Fibroblast of villous mesenchyme (primary cell): ENCODE data around the gene SH3RF3. TPM values are rescaled to one million over a fixed set of nuclear protein-coding genes. Genes with fewer than 3 reads are reported as not detected.

Experiments
- DNase-seq: peaks from one replicate; pipeline ENCODE4 v3.0.0-alpha.2; 2010; ENCODE audit warnings: low read depth
- H3K4me3 ChIP-seq: 2 replicates; pipeline ENCODE4 v1.5.1; 2011; ENCODE audit warnings: low read depth, mild to moderate bottlenecking, low read length
- total RNA-seq: library from RNA; depleted of rRNA; stranded (reverse); fragments of >200 nt; gene quantifications from 2 replicates; pipeline ENCODE4 v1.2.3, GENCODE V29; 2012
- TF ChIP-seq, protein P1 (sequence below): IDR thresholded peaks from 2 replicates; pipeline ENCODE4 v1.5.1; 2012; ENCODE audit warnings: low read depth, mild to moderate bottlenecking, low read length; ENCODE audit not compliant: insufficient read depth

Gene SH3RF3
- total RNA-seq, 1 donor = 13.4 TPM

DNA sequence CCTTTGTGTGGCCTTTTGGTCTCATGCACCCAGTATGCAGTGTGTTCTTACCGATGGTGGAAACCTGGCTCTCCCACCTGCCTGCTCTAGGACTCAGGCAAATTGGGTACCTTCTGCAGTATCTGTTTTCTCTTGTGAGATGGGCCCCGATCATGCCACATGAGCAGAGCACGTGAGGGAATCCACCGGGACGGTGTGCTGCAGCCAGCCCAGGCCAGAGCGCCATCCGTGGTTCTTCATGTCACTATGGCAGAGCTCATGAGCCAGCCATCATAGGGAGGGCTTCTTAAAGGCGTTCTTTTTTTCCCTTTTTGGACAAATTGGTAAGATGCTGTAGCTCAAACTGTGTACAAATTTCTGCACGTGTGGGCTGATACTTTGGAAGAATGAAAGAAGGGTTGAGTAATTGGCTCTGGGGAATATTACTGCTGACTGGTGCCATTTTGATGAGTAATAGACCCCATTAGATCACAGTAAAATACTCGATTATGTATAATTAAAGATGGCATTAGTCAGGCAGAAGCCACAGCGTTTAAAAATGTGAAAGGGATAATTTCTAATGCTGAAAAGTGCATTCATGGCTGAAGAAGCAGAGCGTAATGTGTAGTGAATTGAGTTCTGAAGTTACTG is 19.2 kb downstream of the SH3RF3 start:
- DNase-seq = no peak
- no peak overlapping the region for H3K4me3 ChIP-seq
- TF ChIP-seq, protein P1, sequence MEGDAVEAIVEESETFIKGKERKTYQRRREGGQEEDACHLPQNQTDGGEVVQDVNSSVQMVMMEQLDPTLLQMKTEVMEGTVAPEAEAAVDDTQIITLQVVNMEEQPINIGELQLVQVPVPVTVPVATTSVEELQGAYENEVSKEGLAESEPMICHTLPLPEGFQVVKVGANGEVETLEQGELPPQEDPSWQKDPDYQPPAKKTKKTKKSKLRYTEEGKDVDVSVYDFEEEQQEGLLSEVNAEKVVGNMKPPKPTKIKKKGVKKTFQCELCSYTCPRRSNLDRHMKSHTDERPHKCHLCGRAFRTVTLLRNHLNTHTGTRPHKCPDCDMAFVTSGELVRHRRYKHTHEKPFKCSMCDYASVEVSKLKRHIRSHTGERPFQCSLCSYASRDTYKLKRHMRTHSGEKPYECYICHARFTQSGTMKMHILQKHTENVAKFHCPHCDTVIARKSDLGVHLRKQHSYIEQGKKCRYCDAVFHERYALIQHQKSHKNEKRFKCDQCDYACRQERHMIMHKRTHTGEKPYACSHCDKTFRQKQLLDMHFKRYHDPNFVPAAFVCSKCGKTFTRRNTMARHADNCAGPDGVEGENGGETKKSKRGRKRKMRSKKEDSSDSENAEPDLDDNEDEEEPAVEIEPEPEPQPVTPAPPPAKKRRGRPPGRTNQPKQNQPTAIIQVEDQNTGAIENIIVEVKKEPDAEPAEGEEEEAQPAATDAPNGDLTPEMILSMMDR = no peak

DNA sequence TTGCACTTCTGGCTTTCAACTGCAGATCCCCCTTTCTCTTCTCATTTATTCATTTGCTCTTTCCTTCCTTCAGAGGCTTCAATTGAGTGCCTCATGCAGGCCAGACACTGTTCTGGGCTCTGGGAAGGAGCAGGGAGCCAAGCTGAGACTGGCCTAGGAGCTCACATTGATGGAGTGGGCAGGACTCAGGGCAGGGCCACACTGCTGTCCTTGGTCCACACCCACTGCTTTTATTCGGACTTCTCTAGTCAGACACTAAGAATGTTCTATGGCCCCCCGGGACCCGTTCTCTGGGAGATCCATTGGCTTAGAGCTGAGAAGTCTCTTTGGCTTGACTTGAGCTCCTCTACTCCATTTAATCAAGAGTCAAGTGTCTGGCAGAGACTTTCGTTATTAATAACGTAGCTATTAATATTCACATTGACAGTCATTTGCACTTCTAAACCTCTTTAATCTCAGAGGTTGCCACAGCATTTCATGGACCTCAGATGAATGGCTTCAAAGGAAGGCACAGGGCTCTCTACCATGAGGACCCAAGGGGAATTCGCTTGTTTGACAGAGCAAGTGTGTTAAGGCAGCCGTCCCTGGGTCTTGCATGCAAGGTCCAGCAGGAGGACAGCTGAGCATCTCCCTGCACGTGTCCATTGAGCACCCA is 20.1 kb downstream of the SH3RF3 start:
- no peak overlapping the region for H3K4me3 ChIP-seq
- DNase-seq = no peak
- TF ChIP-seq, protein P1 = no peak

DNA sequence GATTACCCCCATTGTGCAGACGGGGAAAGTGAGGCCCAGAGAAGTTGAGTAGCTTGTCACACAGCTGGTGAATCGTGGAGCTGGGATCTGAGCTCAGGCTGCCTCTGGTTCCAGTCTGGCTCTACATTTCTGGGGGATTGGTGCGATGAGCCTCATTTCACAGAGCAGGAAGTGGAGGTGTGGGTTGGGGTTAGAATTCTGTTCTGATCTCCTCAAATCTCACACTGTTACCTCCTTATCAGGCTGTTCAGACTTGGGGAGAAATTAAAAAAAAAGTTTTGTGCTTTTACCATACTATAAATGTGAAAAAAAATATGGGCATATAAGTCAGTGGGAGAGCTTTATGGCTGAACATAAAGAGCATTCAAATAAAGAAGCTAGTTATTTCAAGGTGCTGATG is 21.6 kb downstream of the SH3RF3 start:
- TF ChIP-seq, protein P1 = no peak
- H3K4me3 ChIP-seq = no peak overlapping the region
- no peak for DNase-seq

DNA sequence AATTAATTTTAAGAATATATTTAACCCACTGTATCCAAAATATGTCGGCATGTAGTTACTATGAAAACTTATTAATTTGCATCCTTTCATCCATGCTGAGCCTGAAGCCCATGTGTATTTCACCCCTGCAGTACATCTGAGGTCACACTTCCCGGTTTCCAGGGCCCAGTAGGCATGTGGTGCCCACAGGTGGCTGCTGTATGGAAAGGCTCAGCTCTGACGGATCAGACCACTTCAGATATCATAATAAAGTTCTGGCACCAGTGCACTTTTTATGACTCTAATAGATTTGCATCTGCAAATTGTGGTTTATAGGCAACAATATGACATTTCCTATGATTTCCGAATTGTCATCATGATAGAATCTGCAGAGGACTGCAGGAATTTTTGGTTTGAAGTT is 22.5 kb downstream of the SH3RF3 start:
- no peak overlapping the region for H3K4me3 ChIP-seq
- TF ChIP-seq, protein P1 = no peak
- no peak for DNase-seq

DNA sequence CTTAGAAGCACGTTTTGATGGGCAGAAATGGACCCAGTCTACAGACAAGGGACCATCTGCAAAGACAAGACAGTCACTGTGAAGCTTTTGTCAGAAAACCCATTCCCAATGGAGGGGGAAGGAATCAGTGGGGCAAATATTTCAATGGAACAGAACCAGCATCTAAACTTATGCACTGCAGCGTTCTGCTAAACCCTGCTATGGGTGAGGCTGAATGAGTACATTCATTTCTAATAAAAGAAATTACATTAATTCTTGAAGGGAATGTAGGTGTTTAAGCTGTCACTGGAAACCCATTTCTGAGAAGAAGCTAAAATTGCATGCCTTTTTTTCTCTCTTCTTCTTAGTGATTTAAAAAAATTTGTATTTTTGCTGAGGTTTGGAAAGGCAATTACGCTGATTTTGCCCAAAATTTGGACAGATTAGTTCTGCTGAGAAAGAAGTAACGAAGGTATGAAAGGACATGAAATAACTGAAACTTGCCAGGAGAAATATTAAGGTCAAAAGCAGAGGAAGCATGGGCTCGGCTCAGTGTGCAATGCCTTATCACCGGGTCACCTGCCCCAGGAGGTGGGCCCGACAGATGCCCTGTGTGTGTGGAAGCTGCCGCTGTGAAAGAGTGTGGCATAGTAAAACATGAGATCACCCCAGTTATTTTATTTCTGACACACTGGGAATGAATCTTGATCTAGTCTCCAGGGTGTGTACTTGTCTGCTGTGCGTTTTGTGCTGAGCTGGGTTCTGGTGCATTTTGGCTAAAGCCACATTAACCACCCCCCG is 24.2 kb downstream of the SH3RF3 start:
- no peak for DNase-seq
- TF ChIP-seq, protein P1 = no peak
- no peak overlapping the region for H3K4me3 ChIP-seq

DNA sequence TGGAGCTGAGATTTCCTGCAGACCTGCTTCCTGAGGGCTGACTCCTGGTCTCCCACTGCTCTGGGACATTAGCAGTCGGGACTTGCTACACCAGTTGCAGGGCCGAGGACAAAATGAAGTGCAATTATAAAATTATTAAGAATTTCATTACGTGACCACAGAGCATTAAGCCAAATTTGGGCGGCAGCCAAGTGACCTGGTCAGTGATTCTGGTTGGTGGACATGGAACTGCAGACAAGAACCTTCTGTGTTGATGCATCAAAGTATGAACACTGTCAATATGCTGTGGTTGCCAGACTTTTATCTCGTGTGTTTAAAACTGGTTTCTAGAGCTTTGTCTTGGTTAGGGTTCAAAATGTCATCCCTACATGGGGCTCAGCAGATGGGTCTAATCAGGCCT is 24.8 kb downstream of the SH3RF3 start:
- no peak overlapping the region for H3K4me3 ChIP-seq
- TF ChIP-seq, protein P1 = no peak
- DNase-seq = no peak
